ENCODE measurements around the gene ARID1B. TPM values are rescaled to one million over a fixed set of nuclear protein-coding genes. Genes with fewer than 3 reads are reported as not detected.

ARID1B gene
- total and polyA plus RNA-seq, 9 of the 15 experiments (the other 6 are each of a cell fraction or from before 2014, with no cell fraction given), result 12.5 to 50.5 (median 25.8) TPM

DNA sequence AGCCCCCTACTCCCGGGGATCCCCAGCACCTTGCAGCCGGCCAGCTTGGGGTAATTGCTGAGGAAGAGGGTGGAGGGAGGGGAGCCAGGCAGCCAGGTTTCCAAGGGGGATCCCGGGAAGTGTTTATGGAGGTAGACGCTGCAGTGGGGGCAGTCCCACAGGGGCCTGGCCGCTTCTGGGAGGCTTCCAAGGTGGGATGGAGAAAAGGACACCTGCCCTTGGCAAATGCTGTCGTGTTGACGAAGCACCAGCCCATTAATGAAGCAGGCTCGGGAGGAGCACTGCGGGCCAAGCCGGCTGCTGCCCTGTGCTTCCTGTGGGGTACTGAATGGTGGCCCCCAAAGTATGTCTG, 463.8 kb downstream of the ARID1B start:
- Histone ChIP-seq H3K36me3 (ENCODE audit: control insufficient read depth, insufficient read depth, low read length) (no peaks in the 10 kb centered on the region), H2AFZ (ENCODE audit: low read depth, low read length) (peak overlapping the region; percentile 100), H3K4me2 (ENCODE audit: insufficient read depth, low read length) (peak overlapping the region; percentile 87), H3K9ac (ENCODE audit: insufficient read depth in 1 of 2, low read depth in 2 of 2, low read length in 2 of 2) (peak overlapping the region; percentile 64 to 85; a peak in 3 of 4 replicates), H3K27ac (ENCODE audit: extremely low read depth, low read depth, low read length) (peak overlapping the region; percentile 73; the same call in 2 of the 3 replicates), H3K79me2 (ENCODE audit: control insufficient read depth, insufficient read depth, low read length) (no peaks in the 10 kb centered on the region), H3K4me3 (peak overlapping the region; percentile 29; the same call in 1 of the 2 replicates), H3K9me3 (replicated peaks; ENCODE audit: control insufficient read depth, insufficient read depth, low read depth, low read length) (no peaks in the 10 kb centered on the region), H3K4me1 (replicated peaks in 1 of 2; ENCODE audit: control insufficient read depth in 2 of 2, insufficient read depth in 2 of 2, low read length in 2 of 2) (peaks cover 24 to 52% of the 10 kb centered on the region in 2 experiments), H4K20me1 (replicated peaks; ENCODE audit: control insufficient read depth, insufficient read depth, low read length) (no peaks in the 10 kb centered on the region), H3K9me1 (ENCODE audit: control insufficient read depth, insufficient read depth, low read length) (no peaks in the 10 kb centered on the region), H3K27me3 (ENCODE audit: control insufficient read depth in 2 of 2, insufficient read depth in 2 of 2, low read length in 2 of 2) (no peaks in the 10 kb centered on the region)
- POLR2A ChIA-PET, result interaction anchor here (0.5 to 1.2 kb wide), 3 partner anchors 13 to 29 kb away, joined by 3 read pairs; no protein-coding TSS in a partner anchor
- no peak; the same call in 2 of the 3 replicates for ATAC-seq
- CTCF ChIA-PET (ENCODE audit: low intra/inter-chr PET ratio), result no interaction called here
- FAIRE-seq, result no peak
- intact Hi-C loops (cut with micrococcal nuclease) (loop anchor here (2.0 kb wide), 1 partner anchor 34 kb away; no protein-coding TSS in a partner anchor), in situ Hi-C loops (cut with MboI) (no loop called here)
- no peak for DNase-seq (ENCODE audit: extremely low read depth in 1 of 4, low spot score in 3 of 4)
- BruUV-seq (replicated peaks), result no TSS peak
- WGBS (ENCODE audit: insufficient coverage, low coverage, missing lambda C conversion rate), result 80% methylated on average over 8 of the region's 10 CpGs
- TF ChIP-seq, protein P1, sequence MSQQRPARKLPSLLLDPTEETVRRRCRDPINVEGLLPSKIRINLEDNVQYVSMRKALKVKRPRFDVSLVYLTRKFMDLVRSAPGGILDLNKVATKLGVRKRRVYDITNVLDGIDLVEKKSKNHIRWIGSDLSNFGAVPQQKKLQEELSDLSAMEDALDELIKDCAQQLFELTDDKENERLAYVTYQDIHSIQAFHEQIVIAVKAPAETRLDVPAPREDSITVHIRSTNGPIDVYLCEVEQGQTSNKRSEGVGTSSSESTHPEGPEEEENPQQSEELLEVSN (IDR thresholded peaks at IDR 0.05; ENCODE audit: borderline replicate concordance in 1 of 2, extremely low read depth in 1 of 2, insufficient read depth in 1 of 2, insufficient read length in 1 of 2, low read depth in 1 of 2, low read length in 1 of 2, poor library complexity in 1 of 2, severe bottlenecking in 1 of 2), result peak in 1 of 2 experiments; percentile 7
- no peak for TF ChIP-seq BRD9 (IDR thresholded peaks at IDR 0.05; ENCODE audit: low read depth, partially characterized antibody)
- TF ChIP-seq JUN (IDR thresholded peaks at IDR 0.05; ENCODE audit: borderline replicate concordance, low read depth, low read length), result no peak
- no peak for TF ChIP-seq JUN (CRISPR knock-in tag; IDR thresholded peaks at IDR 0.05; ENCODE audit: borderline replicate concordance)
- no peak for TF ChIP-seq U2AF2 (optimal IDR thresholded peaks at IDR 0.05; ENCODE audit: low read depth, low read length)
- no peak for TF ChIP-seq HDAC3 (IDR thresholded peaks at IDR 0.05; ENCODE audit: borderline replicate concordance, partially characterized antibody)
- TF ChIP-seq RBM34 (IDR thresholded peaks at IDR 0.05; ENCODE audit: borderline replicate concordance, insufficient read depth, low read length), result no peak
- no peak for TF ChIP-seq NR4A1 (CRISPR knock-in tag; IDR thresholded peaks at IDR 0.05)
- no peak for TF ChIP-seq NR4A1 (tag; IDR thresholded peaks at IDR 0.05)
- TF ChIP-seq ZNF175 (CRISPR knock-in tag; IDR thresholded peaks at IDR 0.05; ENCODE audit: low read depth), result 0 out of 2 replicates have a peak, but pooled peaks have one; percentile 12
- no peak for TF ChIP-seq ZBTB1 (CRISPR knock-in tag; IDR thresholded peaks at IDR 0.05; ENCODE audit: borderline replicate concordance, low read depth)
- no peak for TF ChIP-seq ZNF644 (tag; IDR thresholded peaks at IDR 0.05; ENCODE audit: low read depth)
- TF ChIP-seq ZNF282 (CRISPR knock-in tag; IDR thresholded peaks at IDR 0.05), result no peak
- TF ChIP-seq MEIS2 (IDR thresholded peaks at IDR 0.05; ENCODE audit: partially characterized antibody), result no peak
- TF ChIP-seq ZNF764 (CRISPR knock-in tag; IDR thresholded peaks at IDR 0.05; ENCODE audit: low read depth), result no peak
- no peak for TF ChIP-seq NFIC (IDR thresholded peaks at IDR 0.05)
- no peak for TF ChIP-seq ZNF140 (CRISPR knock-in tag; IDR thresholded peaks at IDR 0.05)
- TF ChIP-seq FOXP1 (CRISPR knock-in tag; IDR thresholded peaks at IDR 0.05), result 0 out of 2 replicates have a peak, but pooled peaks have one; percentile 28
- no peak for TF ChIP-seq PTBP1 (IDR thresholded peaks at IDR 0.05; ENCODE audit: low read depth, low read length)
- TF ChIP-seq MCM2 (IDR thresholded peaks at IDR 0.05; ENCODE audit: low read depth), result no peak
- TF ChIP-seq, protein P2, sequence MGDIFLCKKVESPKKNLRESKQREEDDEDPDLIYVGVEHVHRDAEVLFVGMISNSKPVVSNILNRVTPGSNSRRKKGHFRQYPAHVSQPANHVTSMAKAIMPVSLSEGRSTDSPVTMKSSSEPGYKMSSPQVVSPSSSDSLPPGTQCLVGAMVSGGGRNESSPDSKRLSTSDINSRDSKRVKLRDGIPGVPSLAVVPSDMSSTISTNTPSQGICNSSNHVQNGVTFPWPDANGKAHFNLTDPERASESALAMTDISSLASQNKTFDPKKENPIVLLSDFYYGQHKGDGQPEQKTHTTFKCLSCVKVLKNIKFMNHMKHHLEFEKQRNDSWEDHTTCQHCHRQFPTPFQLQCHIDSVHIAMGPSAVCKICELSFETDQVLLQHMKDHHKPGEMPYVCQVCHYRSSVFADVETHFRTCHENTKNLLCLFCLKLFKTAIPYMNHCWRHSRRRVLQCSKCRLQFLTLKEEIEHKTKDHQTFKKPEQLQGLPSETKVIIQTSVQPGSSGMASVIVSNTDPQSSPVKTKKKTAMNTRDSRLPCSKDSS (IDR thresholded peaks at IDR 0.05; ENCODE audit: low read depth, partially characterized antibody), result no peak
